ENCODE measurements around the gene NEK7. TPM values are rescaled to one million over a fixed set of nuclear protein-coding genes. Genes with fewer than 3 reads are reported as not detected.

The NEK7 gene
- total RNA-seq, 1 experiment from 2014 or later: 51.1 TPM

GRCh38 chr1:198318085-198318484 lies 161.3 kb downstream of the NEK7 start:
- Mint-ChIP-seq H3K27ac (ENCODE audit: low read depth, unreplicated experiment) (no peak overlapping the region), H3K4me1 (ENCODE audit: insufficient read depth, unreplicated experiment) (no peaks in the 10 kb centered on the region)
- CTCF ChIA-PET: interaction anchor here (0.6 kb wide), 1 partner anchor 159 kb away, joined by 3 read pairs; no protein-coding TSS in a partner anchor

GRCh38 chr1:198320759-198321158 lies 164.0 kb downstream of the NEK7 start:
- no peaks in the 10 kb centered on the region for H3K4me1 Mint-ChIP-seq (ENCODE audit: insufficient read depth, unreplicated experiment)
- H3K36me3 Mint-ChIP-seq (ENCODE audit: insufficient read depth, unreplicated experiment): peaks cover 29% of the 10 kb centered on the region
- BruUV-seq (replicated peaks): no TSS peak
- peaks cover 12% of the 10 kb centered on the region for H3K9me3 Mint-ChIP-seq (ENCODE audit: unreplicated experiment)
- TF ChIP-seq CTCF (IDR thresholded peaks at IDR 0.05; ENCODE audit: unreplicated experiment): no peak
- DNase-seq (ENCODE audit: unreplicated experiment): no peak
- H3K27me3 Mint-ChIP-seq (ENCODE audit: insufficient read depth, unreplicated experiment): no peaks in the 10 kb centered on the region
- ChIA-PET CTCF (interaction anchor here (1.2 kb wide), 1 partner anchor 13 kb away, joined by 3 read pairs; no protein-coding TSS in a partner anchor), POLR2A (interaction anchor here (0.9 to 1.6 kb wide), 2 partner anchors 10 to 20 kb away, joined by 3 to 4 read pairs; no protein-coding TSS in a partner anchor)
- H3K27ac Mint-ChIP-seq (ENCODE audit: low read depth, unreplicated experiment): no peak overlapping the region
- intact Hi-C loops (cut with micrococcal nuclease): no loop called here
- H3K4me3 Mint-ChIP-seq (ENCODE audit: unreplicated experiment): no peak overlapping the region

More at GRCh38 chr1:198318085-198318484, 161.3 kb downstream of the NEK7 start:
- no TSS peak for BruUV-seq (replicated peaks)
- intact Hi-C loops (cut with micrococcal nuclease): no loop called here
- POLR2A ChIA-PET: interaction anchor here (1.0 kb wide), 1 partner anchor 16 kb away, joined by 4 read pairs; no protein-coding TSS in a partner anchor
- H3K4me3 Mint-ChIP-seq (ENCODE audit: unreplicated experiment): no peak overlapping the region
- TF ChIP-seq CTCF (IDR thresholded peaks at IDR 0.05; ENCODE audit: unreplicated experiment): no peak
- no peak for DNase-seq (ENCODE audit: unreplicated experiment)
- no peaks in the 10 kb centered on the region for H3K27me3 Mint-ChIP-seq (ENCODE audit: insufficient read depth, unreplicated experiment)
- peaks cover 7% of the 10 kb centered on the region for H3K9me3 Mint-ChIP-seq (ENCODE audit: unreplicated experiment)
- H3K36me3 Mint-ChIP-seq (ENCODE audit: insufficient read depth, unreplicated experiment): peaks cover 33% of the 10 kb centered on the region

GRCh38 chr1:198326232-198326631 lies 169.4 kb downstream of the NEK7 start:
- Mint-ChIP-seq H3K36me3 (ENCODE audit: insufficient read depth, unreplicated experiment) (peaks cover 15% of the 10 kb centered on the region), H3K4me3 (ENCODE audit: unreplicated experiment) (no peak overlapping the region), H3K4me1 (ENCODE audit: insufficient read depth, unreplicated experiment) (peaks cover 2% of the 10 kb centered on the region), H3K9me3 (ENCODE audit: unreplicated experiment) (peaks cover 11% of the 10 kb centered on the region), H3K27me3 (ENCODE audit: insufficient read depth, unreplicated experiment) (no peaks in the 10 kb centered on the region), H3K27ac (ENCODE audit: low read depth, unreplicated experiment) (no peak overlapping the region)
- DNase-seq (ENCODE audit: unreplicated experiment): no peak
- no peak for TF ChIP-seq CTCF (IDR thresholded peaks at IDR 0.05; ENCODE audit: unreplicated experiment)
- BruUV-seq (replicated peaks): no TSS peak
- CTCF ChIA-PET: interaction anchor here (1.0 kb wide), 1 partner anchor 37 kb away, joined by 3 read pairs; no protein-coding TSS in a partner anchor
- POLR2A ChIA-PET: no interaction called here
- intact Hi-C loops (cut with micrococcal nuclease): no loop called here

GRCh38 chr1:198326915-198327314 lies 170.1 kb downstream of the NEK7 start:
- H3K27ac Mint-ChIP-seq (ENCODE audit: low read depth, unreplicated experiment): no peak overlapping the region
- H3K9me3 Mint-ChIP-seq (ENCODE audit: unreplicated experiment): peaks cover 11% of the 10 kb centered on the region
- H3K4me3 Mint-ChIP-seq (ENCODE audit: unreplicated experiment): no peak overlapping the region
- peaks cover 15% of the 10 kb centered on the region for H3K36me3 Mint-ChIP-seq (ENCODE audit: insufficient read depth, unreplicated experiment)
- CTCF ChIA-PET: interaction anchor here (0.7 to 1.0 kb wide), 2 partner anchors 21 to 38 kb away, joined by 3 read pairs; no protein-coding TSS in a partner anchor
- no peak for DNase-seq (ENCODE audit: unreplicated experiment)
- BruUV-seq (replicated peaks): no TSS peak
- H3K4me1 Mint-ChIP-seq (ENCODE audit: insufficient read depth, unreplicated experiment): peaks cover 6% of the 10 kb centered on the region
- intact Hi-C loops (cut with micrococcal nuclease): no loop called here
- no peak for TF ChIP-seq CTCF (IDR thresholded peaks at IDR 0.05; ENCODE audit: unreplicated experiment)
- no peaks in the 10 kb centered on the region for H3K27me3 Mint-ChIP-seq (ENCODE audit: insufficient read depth, unreplicated experiment)
- POLR2A ChIA-PET: interaction anchor here (0.6 to 1.0 kb wide), 2 partner anchors 137 to 642 kb away, joined by 3 to 4 read pairs; no protein-coding TSS in a partner anchor

All from MCF 10A (cell line).